ENCODE results near the gene TLL1. TPM values are rescaled to one million over a fixed set of nuclear protein-coding genes. Genes with fewer than 3 reads are reported as not detected.

The TLL1 gene
- total RNA-seq, 1 experiment from 2014 or later: 0.37 TPM

- TF ChIP-seq ATF3 (IDR thresholded peaks at IDR 0.05) (no peak), MAX (IDR thresholded peaks at IDR 0.05) (no peak), YY1 (IDR thresholded peaks at IDR 0.05; ENCODE audit: extremely low read depth, insufficient replicate concordance, low read depth, low read length) (no peak)
These were observed 193.9 kb downstream of the TLL1 start (continued) for GRCh38 chr4:166066936-166067335.

GRCh38 chr4:166067915-166068314 is 194.9 kb downstream of the TLL1 start:
- H3K4me1 ChIP-seq (ENCODE audit: control insufficient read depth in 1 of 2, insufficient read depth in 2 of 2, low read length in 2 of 2): no peaks in the 10 kb centered on the region
- ATAC-seq (no peak), DNase-seq (ENCODE audit: low read depth, low spot score) (no peak)
- H3K79me2 ChIP-seq (ENCODE audit: insufficient read depth, low read length): no peaks in the 10 kb centered on the region
- intact Hi-C loops (cut with micrococcal nuclease): no loop called here
- H4K20me1 ChIP-seq (ENCODE audit: insufficient read depth): no peaks in the 10 kb centered on the region
- no peaks in the 10 kb centered on the region for H3K36me3 ChIP-seq (ENCODE audit: control insufficient read depth in 1 of 2, insufficient read depth in 2 of 2, low read length in 2 of 2)
- no peak overlapping the region for H3K27ac ChIP-seq (ENCODE audit: low read depth, low read length)
- no peaks in the 10 kb centered on the region for H3K9me3 ChIP-seq (ENCODE audit: control insufficient read depth in 1 of 2, insufficient read depth in 1 of 2, low read depth in 1 of 2, low read length in 2 of 2)
- H3K9me2 ChIP-seq (ENCODE audit: insufficient read depth): no peaks in the 10 kb centered on the region
- no peak overlapping the region for H3K9ac ChIP-seq (ENCODE audit: low read length)
- no peak overlapping the region for H3K4me3 ChIP-seq (replicated peaks in 1 of 2; ENCODE audit: low read depth in 1 of 2, low read length in 2 of 2)
- RAD21 ChIA-PET (ENCODE audit: low non-redundant PET in 1 of 2, low total read pairs in 2 of 2, uncharacterized antibody in 2 of 2, unreplicated experiment in 2 of 2): no interaction called here
- no TSS peak for BruUV-seq (replicated peaks)
- POLR2A ChIA-PET: no interaction called here
- no peaks in the 10 kb centered on the region for H3K27me3 ChIP-seq (ENCODE audit: insufficient read depth, low read length)
- CTCF ChIA-PET: no interaction called here
- peak overlapping the region; percentile 26 for H2AFZ ChIP-seq (ENCODE audit: low read depth, low read length, poor library complexity, severe bottlenecking)
- no peak for TF ChIP-seq ZNF274 (IDR thresholded peaks at IDR 0.05; ENCODE audit: low read depth, low read length)
- TF ChIP-seq CEBPB (IDR thresholded peaks at IDR 0.05; ENCODE audit: low read depth): no peak
- no peak for TF ChIP-seq RAD21 (IDR thresholded peaks at IDR 0.05; ENCODE audit: low read depth)
- TF ChIP-seq ELF1 (IDR thresholded peaks at IDR 0.05; ENCODE audit: borderline replicate concordance, low read depth): no peak
- no peak for TF ChIP-seq SIN3A (IDR thresholded peaks at IDR 0.05; ENCODE audit: low read depth)
- no peak for TF ChIP-seq REST (IDR thresholded peaks at IDR 0.05; ENCODE audit: low read depth)
- TF ChIP-seq SP1 (IDR thresholded peaks at IDR 0.05; ENCODE audit: low read depth): no peak
- TF ChIP-seq FOSL1 (IDR thresholded peaks at IDR 0.05; ENCODE audit: low read depth): no peak
- H3K4me2 ChIP-seq (ENCODE audit: low read length): no peak overlapping the region

Data from HCT116 (cell line).